Skeletal muscle cell (primary cell): Measurements from ENCODE around the gene ZNF546.
A peak's percentile ranks its signal among the peaks of the same experiment; 100 is the strongest.
"Not testable (repeated sequence)": the region's sequence is repeated elsewhere in the genome, so short reads cannot be mapped to it uniquely, and the experiment has no call there.

ENCODE experiments used
- DNase-seq: peaks from one replicate; pipeline ENCODE4 v3.0.0-alpha.2; 2010; ENCODE audit warnings: low read depth
- H3K4me3 ChIP-seq: 2 replicates; pipeline ENCODE4 v1.5.1; 2011; ENCODE audit warnings: low read depth, mild to moderate bottlenecking, control low read depth, low read length, moderate library complexity

ZNF546 gene

DNA sequence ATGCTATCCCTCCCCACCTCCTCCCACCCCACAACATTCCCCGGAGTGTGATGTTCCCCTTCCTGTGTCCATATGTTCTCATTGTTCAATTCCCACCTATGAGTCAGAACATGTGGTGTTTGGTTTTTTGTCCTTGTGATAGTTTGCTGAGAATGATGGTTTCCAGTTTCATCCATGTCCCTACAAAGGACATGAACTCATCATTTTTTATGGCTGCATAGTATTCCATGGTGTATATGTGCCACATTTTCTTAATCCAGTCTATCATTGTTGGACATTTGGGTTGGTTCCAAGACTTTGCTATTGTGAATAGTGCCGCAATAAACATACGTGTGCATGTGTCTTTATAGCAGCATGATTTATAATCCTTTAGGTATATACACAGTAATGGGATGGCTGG is 41.2 kb downstream of the ZNF546 start:
- not testable (repeated sequence) for H3K4me3 ChIP-seq, DNase-seq

DNA sequence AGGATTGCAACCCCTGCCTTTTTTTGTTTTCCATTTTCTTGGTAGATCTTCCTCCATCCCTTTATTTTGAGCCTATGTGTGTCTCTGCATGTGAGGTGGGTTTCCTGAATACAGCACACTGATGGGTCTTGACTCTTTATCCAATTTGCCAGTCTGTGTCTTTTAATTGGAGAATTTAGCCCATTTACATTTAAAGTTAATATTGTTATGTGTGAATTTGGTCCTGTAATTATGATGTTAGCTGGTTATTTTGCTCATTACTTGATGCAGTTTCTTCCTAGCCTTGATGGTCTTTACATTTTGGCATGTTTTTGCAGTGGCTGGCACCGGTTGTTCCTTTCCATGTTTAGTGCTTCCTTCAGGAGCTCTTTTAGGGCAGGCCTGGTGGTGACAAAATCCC is 44.9 kb downstream of the ZNF546 start:
- DNase-seq, result not testable (repeated sequence)

DNA sequence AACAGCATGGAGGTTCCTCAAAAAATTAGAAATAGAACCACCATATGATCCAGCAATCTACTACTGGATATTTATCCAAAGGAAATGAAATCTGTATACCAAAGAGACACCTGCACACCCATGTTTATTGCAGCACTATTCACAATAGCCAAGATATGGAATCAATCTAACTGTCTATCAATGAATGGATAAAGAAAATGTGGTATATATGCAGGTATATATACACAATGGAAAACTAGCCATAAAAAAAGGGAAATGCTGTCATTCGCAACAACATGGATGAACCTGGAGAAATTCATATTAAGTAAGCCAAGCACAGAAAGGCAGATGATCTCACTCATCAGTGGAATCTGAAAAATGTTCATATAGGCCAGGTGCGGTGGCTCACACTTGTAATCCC is 56.6 kb downstream of the ZNF546 start:
- H3K4me3 ChIP-seq, result no peak overlapping the region
- DNase-seq, result no peak

More for the DNA sequence above, 44.9 kb downstream of the ZNF546 start:
- not testable (repeated sequence) for H3K4me3 ChIP-seq

DNA sequence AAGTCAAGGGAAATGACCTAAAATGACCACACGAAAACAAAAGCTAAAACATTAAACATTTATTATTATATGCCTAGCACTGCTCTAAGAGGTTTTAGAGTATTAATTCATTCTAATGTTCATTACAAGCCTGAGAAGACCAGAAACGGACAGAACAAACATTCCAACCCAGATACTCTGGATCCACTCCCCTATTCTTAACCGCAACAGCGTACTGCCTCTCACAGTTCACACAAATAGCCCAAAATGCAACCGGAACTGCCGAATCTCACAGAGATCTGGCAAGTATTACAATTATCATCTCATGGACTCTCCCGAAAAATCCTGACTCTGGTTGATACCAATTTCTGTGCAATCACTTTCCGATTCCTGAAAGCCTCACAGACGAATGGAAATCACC is 57.8 kb downstream of the ZNF546 start:
- no peak overlapping the region for H3K4me3 ChIP-seq
- DNase-seq, result no peak

DNA sequence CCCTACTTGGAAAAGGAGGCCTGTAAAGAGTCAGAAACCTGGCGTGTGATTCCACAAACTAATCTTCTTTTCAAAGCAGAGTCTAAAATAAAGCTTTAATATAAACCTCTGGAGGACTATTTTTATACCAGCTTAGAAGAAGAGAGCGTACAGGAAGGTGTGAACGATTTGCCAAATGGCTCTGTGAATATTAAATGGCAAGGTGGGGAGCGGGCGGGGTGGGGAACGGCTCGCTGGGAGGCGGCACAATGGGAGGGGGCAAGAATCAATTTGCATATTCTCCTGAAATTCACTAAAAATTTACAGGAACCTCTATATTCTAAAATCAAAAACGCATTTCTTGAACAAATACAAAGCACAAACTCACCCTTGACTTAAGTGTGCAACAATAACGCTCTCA is 58.2 kb downstream of the ZNF546 start:
- DNase-seq, result no peak
- H3K4me3 ChIP-seq, result peak overlapping the region; percentile 84

DNA sequence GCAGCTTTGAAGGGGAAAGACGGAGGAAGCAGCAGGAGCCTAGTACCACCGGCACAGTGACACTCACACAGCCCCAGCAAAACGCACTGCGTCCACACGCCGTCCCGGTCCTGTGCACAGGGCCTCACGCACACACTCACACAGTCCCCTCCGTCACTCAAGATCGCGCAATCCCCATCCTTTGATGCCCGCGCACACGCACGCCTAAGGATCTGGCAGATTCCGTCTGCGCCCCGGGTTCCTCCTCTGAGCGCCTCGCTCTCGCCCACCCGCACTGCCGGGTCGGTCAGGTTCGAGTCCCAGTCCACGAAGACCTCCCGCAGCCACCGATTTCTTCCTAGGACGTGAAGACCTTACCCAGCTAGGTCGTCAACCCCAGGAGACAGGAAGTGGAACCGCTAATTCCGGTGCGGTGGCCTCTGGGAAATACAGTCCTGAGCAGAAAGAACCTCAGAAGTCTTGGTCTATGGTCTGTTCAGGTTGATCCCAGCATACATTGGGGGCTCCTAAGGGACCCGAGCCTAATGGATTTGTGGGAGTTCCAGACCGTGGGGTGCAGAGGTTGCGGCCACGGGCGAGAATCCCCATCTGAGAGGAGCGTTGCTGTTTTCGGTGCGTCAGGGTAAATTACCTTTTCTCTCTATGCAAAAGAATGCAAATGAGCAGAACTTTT is 59.1 kb downstream of the ZNF546 start, which contains the start of gene ZNF780B:
Gene ZNF780B, minus strand, starts transcription at position 400 of the 673 bp plus-strand sequence. CDS start 5,899 bp downstream, outside the sequence.
- H3K4me3 ChIP-seq, result peak within 1 kb of the TSS; percentile 84
- DNase-seq, result peak; percentile 9

DNA sequence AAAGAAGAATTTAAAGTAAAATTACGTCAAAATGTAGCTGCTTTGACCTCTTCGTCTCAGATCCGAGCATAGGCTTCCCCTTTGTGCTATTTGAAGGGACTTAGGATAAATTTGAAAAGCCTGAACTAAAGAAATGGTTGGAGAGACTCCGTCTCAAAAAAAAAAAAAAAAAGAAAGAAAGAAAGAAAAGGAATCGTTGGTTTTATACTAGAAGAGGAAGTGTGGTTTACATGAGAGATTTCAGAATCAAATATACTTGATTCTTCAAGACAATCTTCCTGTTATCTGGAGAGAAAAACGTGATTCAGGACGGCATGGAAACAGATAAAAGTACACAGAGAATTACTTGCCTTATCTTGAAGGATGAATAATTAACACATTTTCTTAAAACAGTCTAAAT is 59.6 kb downstream of the ZNF546 start:
- H3K4me3 ChIP-seq, result peak overlapping the region; percentile 84
- DNase-seq, result no peak

DNA sequence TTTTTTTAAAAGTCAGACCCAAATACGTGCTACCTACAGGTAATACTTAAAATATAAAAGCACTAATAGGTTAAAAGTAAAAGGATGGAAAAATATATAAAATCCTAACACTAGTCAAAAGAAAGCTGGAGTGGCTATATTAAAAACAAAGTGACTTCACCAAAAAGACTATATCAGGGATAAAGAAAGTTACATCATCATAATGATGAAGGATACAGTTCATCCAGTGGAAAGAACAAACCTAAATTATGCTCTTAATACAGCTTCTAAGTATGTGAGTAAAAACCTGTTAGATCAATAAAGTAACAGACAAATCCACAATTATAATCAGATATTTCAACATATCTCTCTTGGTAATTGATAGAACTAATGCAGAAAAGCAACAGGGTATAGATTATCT is 60.3 kb downstream of the ZNF546 start:
- DNase-seq, result no peak
- H3K4me3 ChIP-seq, result no peak overlapping the region

DNA sequence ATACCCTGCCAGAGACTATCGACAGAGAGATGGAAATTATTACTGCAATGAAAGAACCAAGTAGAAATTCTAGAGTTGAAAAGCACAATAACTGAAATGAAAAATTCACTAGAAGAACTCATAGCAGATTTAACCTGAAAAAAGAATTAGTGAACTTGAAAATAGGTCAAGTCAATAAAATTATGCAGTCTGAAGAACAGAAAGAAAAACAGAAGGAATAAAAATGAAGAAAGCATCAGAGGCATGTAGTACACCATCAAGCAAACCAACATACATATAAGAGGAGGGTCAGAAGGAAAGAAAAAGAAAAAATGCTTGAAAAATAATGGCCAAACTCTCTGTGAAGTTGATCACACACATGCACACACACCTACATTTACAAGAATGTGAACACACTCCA is 62.8 kb downstream of the ZNF546 start:
- no peak overlapping the region for H3K4me3 ChIP-seq
- no peak for DNase-seq

DNA sequence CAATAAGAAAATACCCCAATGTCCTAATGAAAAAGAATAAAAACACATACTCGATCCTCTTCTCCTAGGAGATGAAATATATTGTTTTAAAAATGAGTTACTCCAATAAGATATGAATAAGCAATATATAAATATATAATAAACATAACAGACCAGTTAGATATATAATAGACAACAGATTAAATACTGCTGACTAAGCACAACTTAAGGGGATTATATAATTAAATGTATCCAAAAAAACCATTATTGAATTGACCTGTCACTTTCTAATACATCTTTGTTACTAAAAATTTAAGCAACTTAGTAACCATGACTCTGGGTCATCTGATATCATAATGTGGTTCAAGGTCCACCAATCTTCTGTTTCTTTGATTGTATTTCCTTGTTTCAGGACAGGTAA is 73.2 kb downstream of the ZNF546 start:
- no peak for DNase-seq
- H3K4me3 ChIP-seq, result no peak overlapping the region
